ENCODE data around the gene PDZD8.

PDZD8 gene

GRCh38 chr10:117390420-117390819 is 15.2 kb upstream of the PDZD8 start:
- no peak for DNase-seq

GRCh38 chr10:117386805-117387204 is 11.6 kb upstream of the PDZD8 start:
- DNase-seq = no peak

GRCh38 chr10:117382861-117383260 is 7.6 kb upstream of the PDZD8 start:
- no peak for DNase-seq

GRCh38 chr10:117374506-117375359 is 507 bp downstream of the PDZD8 start:
- no peak for DNase-seq

GRCh38 chr10:117373823-117374505 is 1.3 kb downstream of the PDZD8 start:
- DNase-seq = peak; percentile 51

- no peak for DNase-seq
Observed at GRCh38 chr10:117370205-117370604, 5.0 kb downstream of the PDZD8 start.

GRCh38 chr10:117367718-117368117 is 7.5 kb downstream of the PDZD8 start:
- DNase-seq = no peak

- no peak for DNase-seq
Observed at GRCh38 chr10:117366741-117367140, 8.5 kb downstream of the PDZD8 start.

- DNase-seq = no peak
Observed at GRCh38 chr10:117365612-117366011, 9.6 kb downstream of the PDZD8 start.

GRCh38 chr10:117364110-117364960 is 10.9 kb downstream of the PDZD8 start:
- DNase-seq = no peak

- no peak for DNase-seq
Observed at GRCh38 chr10:117363028-117363427, 12.2 kb downstream of the PDZD8 start.

- DNase-seq = no peak
Observed at GRCh38 chr10:117362313-117362712, 12.9 kb downstream of the PDZD8 start.

GRCh38 chr10:117360994-117361667 is 14.1 kb downstream of the PDZD8 start:
- DNase-seq = no peak

- no peak for DNase-seq
Observed at GRCh38 chr10:117360016-117360415, 15.2 kb downstream of the PDZD8 start.

- no peak for DNase-seq
Observed at GRCh38 chr10:117355072-117355471, 20.2 kb downstream of the PDZD8 start.

- DNase-seq = no peak
Observed at GRCh38 chr10:117353684-117354083, 21.6 kb downstream of the PDZD8 start.

- DNase-seq = no peak
Observed at GRCh38 chr10:117352724-117353123, 22.5 kb downstream of the PDZD8 start.

GRCh38 chr10:117351996-117352395 is 23.2 kb downstream of the PDZD8 start:
- DNase-seq = no peak

- no peak for DNase-seq
Observed at GRCh38 chr10:117351558-117351957, 23.7 kb downstream of the PDZD8 start.

- no peak for DNase-seq
Observed at GRCh38 chr10:117350909-117351308, 24.3 kb downstream of the PDZD8 start.

GRCh38 chr10:117348236-117348635 is 27.0 kb downstream of the PDZD8 start:
- DNase-seq = no peak

- no peak for DNase-seq
Observed at GRCh38 chr10:117346574-117346973, 28.7 kb downstream of the PDZD8 start.

GRCh38 chr10:117345143-117345542 is 30.1 kb downstream of the PDZD8 start:
- DNase-seq = no peak

All from activated T-cell treated with anti-CD3 and anti-CD28 coated beads, Interleukin-2, amount 50 U/mL, for 1 hour (primary cell).